ENCODE data around the gene OR1I1.

DNA sequence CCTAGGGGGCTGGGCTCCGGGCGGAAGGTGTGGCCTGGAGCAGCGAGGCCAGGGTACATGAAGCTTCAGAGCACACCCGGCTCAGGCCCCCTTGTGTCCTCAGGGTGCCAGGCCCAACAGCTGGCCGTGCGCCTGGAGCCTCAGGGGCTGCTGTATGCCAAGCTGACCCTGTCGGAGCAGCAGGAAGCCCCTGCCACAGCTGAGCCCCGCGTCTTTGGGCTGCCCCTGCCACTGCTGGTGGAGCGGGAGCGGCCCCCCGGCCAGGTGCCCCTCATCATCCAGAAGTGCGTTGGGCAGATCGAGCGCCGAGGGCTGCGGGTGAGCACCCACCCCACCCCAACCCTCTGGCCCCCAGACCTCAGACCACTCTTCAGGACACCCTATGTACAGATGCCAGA is 28.4 kb downstream of the OR1I1 start:
- TF ChIP-seq EGR1 (IDR thresholded peaks at IDR 0.05): no peak
- no peak for TF ChIP-seq FOXM1 (IDR thresholded peaks at IDR 0.05; ENCODE audit: borderline replicate concordance, low read depth)
- TF ChIP-seq, protein P1, sequence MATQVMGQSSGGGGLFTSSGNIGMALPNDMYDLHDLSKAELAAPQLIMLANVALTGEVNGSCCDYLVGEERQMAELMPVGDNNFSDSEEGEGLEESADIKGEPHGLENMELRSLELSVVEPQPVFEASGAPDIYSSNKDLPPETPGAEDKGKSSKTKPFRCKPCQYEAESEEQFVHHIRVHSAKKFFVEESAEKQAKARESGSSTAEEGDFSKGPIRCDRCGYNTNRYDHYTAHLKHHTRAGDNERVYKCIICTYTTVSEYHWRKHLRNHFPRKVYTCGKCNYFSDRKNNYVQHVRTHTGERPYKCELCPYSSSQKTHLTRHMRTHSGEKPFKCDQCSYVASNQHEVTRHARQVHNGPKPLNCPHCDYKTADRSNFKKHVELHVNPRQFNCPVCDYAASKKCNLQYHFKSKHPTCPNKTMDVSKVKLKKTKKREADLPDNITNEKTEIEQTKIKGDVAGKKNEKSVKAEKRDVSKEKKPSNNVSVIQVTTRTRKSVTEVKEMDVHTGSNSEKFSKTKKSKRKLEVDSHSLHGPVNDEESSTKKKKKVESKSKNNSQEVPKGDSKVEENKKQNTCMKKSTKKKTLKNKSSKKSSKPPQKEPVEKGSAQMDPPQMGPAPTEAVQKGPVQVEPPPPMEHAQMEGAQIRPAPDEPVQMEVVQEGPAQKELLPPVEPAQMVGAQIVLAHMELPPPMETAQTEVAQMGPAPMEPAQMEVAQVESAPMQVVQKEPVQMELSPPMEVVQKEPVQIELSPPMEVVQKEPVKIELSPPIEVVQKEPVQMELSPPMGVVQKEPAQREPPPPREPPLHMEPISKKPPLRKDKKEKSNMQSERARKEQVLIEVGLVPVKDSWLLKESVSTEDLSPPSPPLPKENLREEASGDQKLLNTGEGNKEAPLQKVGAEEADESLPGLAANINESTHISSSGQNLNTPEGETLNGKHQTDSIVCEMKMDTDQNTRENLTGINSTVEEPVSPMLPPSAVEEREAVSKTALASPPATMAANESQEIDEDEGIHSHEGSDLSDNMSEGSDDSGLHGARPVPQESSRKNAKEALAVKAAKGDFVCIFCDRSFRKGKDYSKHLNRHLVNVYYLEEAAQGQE (IDR thresholded peaks at IDR 0.05; ENCODE audit: low read depth): no peak
- no peak for TF ChIP-seq RAD21 (IDR thresholded peaks at IDR 0.05; ENCODE audit: low read depth)
- TF ChIP-seq EP300 (IDR thresholded peaks at IDR 0.05; ENCODE audit: borderline replicate concordance): no peak
- TF ChIP-seq, protein P2, sequence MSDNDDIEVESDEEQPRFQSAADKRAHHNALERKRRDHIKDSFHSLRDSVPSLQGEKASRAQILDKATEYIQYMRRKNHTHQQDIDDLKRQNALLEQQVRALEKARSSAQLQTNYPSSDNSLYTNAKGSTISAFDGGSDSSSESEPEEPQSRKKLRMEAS (IDR thresholded peaks at IDR 0.05): no peak
- no peak for TF ChIP-seq YY1 (IDR thresholded peaks at IDR 0.05; ENCODE audit: low read depth)
- TF ChIP-seq, protein P3, sequence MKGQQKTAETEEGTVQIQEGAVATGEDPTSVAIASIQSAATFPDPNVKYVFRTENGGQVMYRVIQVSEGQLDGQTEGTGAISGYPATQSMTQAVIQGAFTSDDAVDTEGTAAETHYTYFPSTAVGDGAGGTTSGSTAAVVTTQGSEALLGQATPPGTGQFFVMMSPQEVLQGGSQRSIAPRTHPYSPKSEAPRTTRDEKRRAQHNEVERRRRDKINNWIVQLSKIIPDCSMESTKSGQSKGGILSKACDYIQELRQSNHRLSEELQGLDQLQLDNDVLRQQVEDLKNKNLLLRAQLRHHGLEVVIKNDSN (IDR thresholded peaks at IDR 0.05): no peak
- TF ChIP-seq CREB1 (IDR thresholded peaks at IDR 0.05; ENCODE audit: low read depth): no peak
- TF ChIP-seq TEAD4 (IDR thresholded peaks at IDR 0.05): no peak
- no peak for TF ChIP-seq TAF1 (IDR thresholded peaks at IDR 0.05; ENCODE audit: low read depth)
- TF ChIP-seq CEBPB (IDR thresholded peaks at IDR 0.05): no peak

All from Ishikawa (cell line).